ENCODE results near the gene ITGA2.

GRCh38 chr5:53089481-53089991 is 100.4 kb downstream of the ITGA2 start:
- TF ChIP-seq POLR2A (IDR thresholded peaks at IDR 0.05; ENCODE audit: low read depth, low read length) (no peak), POLR2AphosphoS5 (IDR thresholded peaks at IDR 0.05; ENCODE audit: low read depth, low read length) (no peak), POU2F2 (IDR thresholded peaks at IDR 0.05; ENCODE audit: low read depth, low read length) (no peak)

Measured in GM12891 (cell line).